GM19324 (cell line): Measurements from ENCODE around the gene NNMT.

Experiments
- ATAC-seq: cut with Tn5 transposase; IDR thresholded peaks from one replicate; pipeline ENCODE4 v1.9.1; 2021; ENCODE audit warnings: mild to moderate bottlenecking, moderate library complexity; ENCODE audit not compliant: unreplicated experiment, low FRiP score

The NNMT gene

GRCh38 chr11:114295676-114296604 is at the start of gene NNMT:
TSS of gene NNMT (plus strand) at chr11:114296399. CDS start at chr11:114296557, 158 bp downstream.
- no peak for ATAC-seq

- ATAC-seq = no peak
These were observed 49.0 kb upstream of the NNMT start for GRCh38 chr11:114247070-114247789.

- ATAC-seq = no peak
These were observed 46.0 kb upstream of the NNMT start for GRCh38 chr11:114250180-114250579.

- ATAC-seq = no peak
These were observed 45.0 kb upstream of the NNMT start for GRCh38 chr11:114250993-114251814.

- no peak for ATAC-seq
These were observed 44.3 kb upstream of the NNMT start for GRCh38 chr11:114251815-114252337.

- no peak for ATAC-seq
These were observed 43.4 kb upstream of the NNMT start for GRCh38 chr11:114252767-114253166.

GRCh38 chr11:114253771-114254170 is 42.4 kb upstream of the NNMT start:
- no peak for ATAC-seq

- no peak for ATAC-seq
These were observed 41.5 kb upstream of the NNMT start for GRCh38 chr11:114254571-114255146.

GRCh38 chr11:114255289-114255688 is 40.9 kb upstream of the NNMT start:
- ATAC-seq = no peak

GRCh38 chr11:114256176-114256966 is 39.8 kb upstream of the NNMT start:
- no peak for ATAC-seq

GRCh38 chr11:114256967-114257286 is 39.3 kb upstream of the NNMT start:
- ATAC-seq = no peak

GRCh38 chr11:114257621-114258558 is 38.3 kb upstream of the NNMT start:
- no peak for ATAC-seq

- no peak for ATAC-seq
These were observed 37.5 kb upstream of the NNMT start for GRCh38 chr11:114258696-114259095.

GRCh38 chr11:114259124-114259526 is 37.1 kb upstream of the NNMT start:
- ATAC-seq = no peak

GRCh38 chr11:114259551-114259983 is 36.6 kb upstream of the NNMT start:
- ATAC-seq = no peak

- ATAC-seq = no peak
These were observed 36.1 kb upstream of the NNMT start for GRCh38 chr11:114260077-114260476.

GRCh38 chr11:114260483-114260882 is 35.7 kb upstream of the NNMT start:
- ATAC-seq = no peak

GRCh38 chr11:114261791-114262190 is 34.4 kb upstream of the NNMT start:
- ATAC-seq = no peak
